GM23248 (cell line): ENCODE results near the gene AMPH. TPM values are rescaled to one million over a fixed set of nuclear protein-coding genes. Genes with fewer than 3 reads are reported as not detected.
A peak's percentile ranks its signal among the peaks of the same experiment; 100 is the strongest.

Experiments used
- DNase-seq: peaks from one replicate; pipeline ENCODE4 v3.0.0-alpha.2; 2015
- H2AFZ ChIP-seq: fragments of 200-600 bp; sonication (generic); 2 replicates; pipeline ENCODE4 v1.6.1; 2016; ENCODE audit warnings: antibody characterized with exemption
- H3F3A ChIP-seq: fragments of 200-600 bp; sonication (generic); 2 replicates; pipeline ENCODE4 v1.6.1; 2016; ENCODE audit warnings: mild to moderate bottlenecking, antibody characterized with exemption, mixed run types; ENCODE audit not compliant: insufficient read depth
- H3K27ac ChIP-seq: fragments of 200-600 bp; sonication (generic); 2 replicates; pipeline ENCODE4 v1.5.1; 2016; ENCODE audit warnings: mild to moderate bottlenecking
- H3K27me3 ChIP-seq: fragments of 200-600 bp; sonication (generic); replicated peaks from 2 replicates; pipeline ENCODE4 v1.6.1; 2016; ENCODE audit warnings: mild to moderate bottlenecking; ENCODE audit not compliant: insufficient read depth
- H3K36me3 ChIP-seq: fragments of 200-600 bp; sonication (generic); 2 replicates; pipeline ENCODE4 v1.6.1; 2016; ENCODE audit warnings: low read depth, mild to moderate bottlenecking
- H3K4me1 ChIP-seq: fragments of 200-600 bp; sonication (generic); 2 replicates; pipeline ENCODE4 v1.6.1; 2016; ENCODE audit warnings: mild to moderate bottlenecking; ENCODE audit not compliant: insufficient read depth
- H3K4me2 ChIP-seq: fragments of 200-600 bp; sonication (generic); one replicate; pipeline ENCODE4 v1.6.1; 2016; ENCODE audit warnings: mild to moderate bottlenecking; ENCODE audit not compliant: unreplicated experiment
- H3K4me3 ChIP-seq: fragments of 200-600 bp; sonication (generic); 2 replicates; pipeline ENCODE4 v1.5.1; 2016; ENCODE audit warnings: mild to moderate bottlenecking
- H3K79me2 ChIP-seq: fragments of 200-600 bp; sonication (generic); 2 replicates; pipeline ENCODE4 v1.6.1; 2016; ENCODE audit warnings: mild to moderate bottlenecking; ENCODE audit not compliant: insufficient read depth
- H3K9ac ChIP-seq: fragments of 200-600 bp; sonication (generic); 2 replicates; pipeline ENCODE4 v1.6.1; 2016; ENCODE audit warnings: mild to moderate bottlenecking
- H3K9me2 ChIP-seq: fragments of 200-600 bp; sonication (generic); 2 replicates; pipeline ENCODE4 v1.6.1; 2016; ENCODE audit warnings: mixed run types, mild to moderate bottlenecking, moderate library complexity; ENCODE audit not compliant: insufficient read depth
- H3K9me3 ChIP-seq: fragments of 200-600 bp; sonication (generic); one replicate; pipeline ENCODE4 v1.6.1; 2017; ENCODE audit warnings: low read depth
- H4K20me1 ChIP-seq: fragments of 200-600 bp; sonication (generic); 2 replicates; pipeline ENCODE4 v1.6.0; 2016; ENCODE audit not compliant: insufficient read depth
- EZH2 ChIP-seq: fragments of 200-600 bp; sonication (generic); IDR thresholded peaks from 2 replicates; pipeline ENCODE4 v1.6.1; 2018; ENCODE audit warnings: antibody characterized with exemption, mild to moderate bottlenecking; ENCODE audit not compliant: insufficient read depth, poor library complexity, severe bottlenecking
- EZH2phosphoT487 ChIP-seq: fragments of 200-600 bp; sonication (generic); IDR thresholded peaks from 2 replicates; pipeline ENCODE4 v1.6.1; 2018; ENCODE audit warnings: antibody characterized with exemption, moderate library complexity, mild to moderate bottlenecking, low read depth; ENCODE audit not compliant: insufficient read depth
- WGBS, 2 experiments: methylation state at CpG; one replicate each; pipeline ENCODE4 v1.1.6; 2015 to 2017; ENCODE audit warnings: low lambda C conversion rate in 2 of 2, low coverage in 1 of 2; ENCODE audit errors: missing lambda C conversion rate in 2 of 2; 5-methylcytosine and 5-hydroxymethylcytosine counted together
- in situ Hi-C: fragments of 300-500 bp; cut with MboI; formaldehyde crosslinking; loops from 2 replicates; pipeline ENCODE4 v1.15.0; 2020
- polyA plus RNA-seq: library from polyadenylated mRNA; unstranded; fragments of >200 nt; fragmentation: Nextera tagmentation; extraction: Ambion mirVana; gene quantifications from 2 replicates; pipeline ENCODE4 v1.2.1, GENCODE V29; 2016
- total RNA-seq: library from RNA; depleted of rRNA; stranded (reverse); fragments of >200 nt; shearing (Covaris generic); gene quantifications from 2 replicates; pipeline ENCODE4 v1.2.3, GENCODE V29; 2014

The AMPH gene
- total and polyA plus RNA-seq, 2 experiments from 2014 or later: 3.1 to 4.9 TPM

GRCh38 chr7:38428041-38428440 is 203.1 kb downstream of the AMPH start:
- WGBS, 2 experiments: 19 to 25% methylated on average over 1 of the region's 1 CpG
- in situ Hi-C loops: no loop called here

GRCh38 chr7:38427279-38427955 is 203.8 kb downstream of the AMPH start:
- Histone ChIP-seq H3K27me3 (no peaks in the 10 kb centered on the region), H3K27ac (no peak overlapping the region), H3K4me2 (no peak overlapping the region), H3K4me1 (no peaks in the 10 kb centered on the region), H3K9me2 (no peaks in the 10 kb centered on the region), H3K9ac (no peak overlapping the region), H3K79me2 (no peaks in the 10 kb centered on the region), H4K20me1 (no peaks in the 10 kb centered on the region), H3F3A (no peaks in the 10 kb centered on the region), H2AFZ (no peak overlapping the region), H3K4me3 (no peak overlapping the region), H3K9me3 (no peaks in the 10 kb centered on the region), H3K36me3 (no peaks in the 10 kb centered on the region)
- TF ChIP-seq EZH2phosphoT487 (no peak), EZH2 (no peak)
- DNase-seq: no peak
- in situ Hi-C loops: no loop called here
- 59 to 65% methylated on average over 4 of the region's 4 CpGs for WGBS, 2 experiments

More at GRCh38 chr7:38428041-38428440, 203.1 kb downstream of the AMPH start:
- no peaks in the 10 kb centered on the region for H3K27me3 ChIP-seq
- H3F3A ChIP-seq: no peaks in the 10 kb centered on the region
- no peaks in the 10 kb centered on the region for H3K9me2 ChIP-seq
- peak; percentile 20 for DNase-seq
- H2AFZ ChIP-seq: no peak overlapping the region
- TF ChIP-seq EZH2 (no peak), EZH2phosphoT487 (no peak)
- no peak overlapping the region for H3K27ac ChIP-seq
- no peaks in the 10 kb centered on the region for H3K79me2 ChIP-seq
- no peak overlapping the region for H3K4me3 ChIP-seq
- no peaks in the 10 kb centered on the region for H4K20me1 ChIP-seq
- no peaks in the 10 kb centered on the region for H3K36me3 ChIP-seq
- H3K9ac ChIP-seq: no peak overlapping the region
- no peaks in the 10 kb centered on the region for H3K4me1 ChIP-seq
- H3K9me3 ChIP-seq: no peaks in the 10 kb centered on the region
- no peak overlapping the region for H3K4me2 ChIP-seq

GRCh38 chr7:38425509-38425908 is 205.7 kb downstream of the AMPH start:
- 68 to 70% methylated on average over 2 of the region's 2 CpGs for WGBS, 2 experiments
- in situ Hi-C loops: no loop called here

GRCh38 chr7:38424750-38425463 is 206.3 kb downstream of the AMPH start:
- H3K4me2 ChIP-seq: no peak overlapping the region
- in situ Hi-C loops: no loop called here

More at GRCh38 chr7:38425509-38425908, 205.7 kb downstream of the AMPH start:
- Histone ChIP-seq H2AFZ (no peak overlapping the region), H3K79me2 (no peaks in the 10 kb centered on the region), H3K27me3 (no peaks in the 10 kb centered on the region), H3K9me3 (no peaks in the 10 kb centered on the region), H3K4me1 (no peaks in the 10 kb centered on the region), H3K4me3 (no peak overlapping the region), H3F3A (no peaks in the 10 kb centered on the region), H3K9me2 (no peaks in the 10 kb centered on the region), H4K20me1 (no peaks in the 10 kb centered on the region), H3K36me3 (no peaks in the 10 kb centered on the region), H3K9ac (no peak overlapping the region), H3K4me2 (no peak overlapping the region), H3K27ac (no peak overlapping the region)
- TF ChIP-seq EZH2phosphoT487 (no peak), EZH2 (no peak)
- no peak for DNase-seq

More at GRCh38 chr7:38424750-38425463, 206.3 kb downstream of the AMPH start:
- Histone ChIP-seq H3K79me2 (no peaks in the 10 kb centered on the region), H3K27me3 (no peaks in the 10 kb centered on the region), H3K9me2 (no peaks in the 10 kb centered on the region), H2AFZ (no peak overlapping the region), H3F3A (no peaks in the 10 kb centered on the region), H3K4me1 (no peaks in the 10 kb centered on the region), H3K36me3 (no peaks in the 10 kb centered on the region), H3K27ac (no peak overlapping the region), H3K4me3 (no peak overlapping the region), H3K9me3 (no peaks in the 10 kb centered on the region), H4K20me1 (no peaks in the 10 kb centered on the region), H3K9ac (no peak overlapping the region)
- TF ChIP-seq EZH2 (no peak), EZH2phosphoT487 (no peak)
- DNase-seq: peak; percentile 15
- WGBS, 2 experiments: 69 to 70% methylated on average over 3 of the region's 3 CpGs
